Kidney (tissue), 14 donors: ENCODE measurements around the gene CRYZ. TPM values are rescaled to one million over a fixed set of nuclear protein-coding genes. Genes with fewer than 3 reads are reported as not detected.

ENCODE experiments used
- DNase-seq, 5 donors: peaks; one replicate each; pipeline ENCODE4 v3.0.0-alpha.2; 2013 to 2020
- FAIRE-seq: peaks from 2 replicates; lab custom pipeline; 2012; peaks lifted over from hg19 to GRCh38; lab: Jason Lieb, UNC
- H3K27ac ChIP-seq, 2 donors: one replicate each; pipeline ENCODE4 v1.7.0; 2013; ENCODE audit warnings: low read depth in 2 of 2, low read length in 2 of 2, inconsistent platforms in 1 of 2
- H3K27me3 ChIP-seq: one replicate; pipeline ENCODE4 v1.7.1; 2013; ENCODE audit warnings: low read length, inconsistent platforms; ENCODE audit not compliant: control insufficient read depth, insufficient read depth
- H3K36me3 ChIP-seq, 3 donors: one replicate each; pipeline versions ENCODE4 v1.7.0 to v1.7.1; 2013; ENCODE audit warnings: low read length in 3 of 3, control low read depth in 1 of 3, inconsistent platforms in 1 of 3; ENCODE audit not compliant: insufficient read depth in 3 of 3, control insufficient read depth in 2 of 3
- H3K4me1 ChIP-seq, 3 donors: one replicate each; pipeline versions ENCODE4 v1.7.0 to v1.7.1; 2013; ENCODE audit warnings: low read length in 3 of 3, inconsistent platforms in 1 of 3, low read depth in 1 of 3; ENCODE audit not compliant: control insufficient read depth in 2 of 3, insufficient read depth in 2 of 3
- H3K4me3 ChIP-seq, 3 donors: one replicate each; pipeline versions ENCODE4 v1.7.0 to v1.8.1; 2013; ENCODE audit warnings: low read length in 3 of 3, control low read depth in 1 of 3, inconsistent platforms in 1 of 3
- H3K9ac ChIP-seq, 3 donors: one replicate each; pipeline versions ENCODE4 v1.7.0 to v1.7.1; 2013; ENCODE audit warnings: low read length in 3 of 3, control low read depth in 1 of 3, inconsistent platforms in 1 of 3
- H3K9me3 ChIP-seq, 3 donors: one replicate each; pipeline versions ENCODE4 v1.7.0 to v1.7.1; 2013; ENCODE audit warnings: low read length in 3 of 3, control low read depth in 1 of 3, inconsistent platforms in 1 of 3; ENCODE audit not compliant: control insufficient read depth in 2 of 3, insufficient read depth in 1 of 3
- CTCF ChIP-seq: IDR thresholded peaks from 3 replicates; pipeline ENCODE4 v1.5.1; 2012; ENCODE audit warnings: mild to moderate bottlenecking, moderate library complexity, borderline replicate concordance; ENCODE audit not compliant: insufficient read depth; ENCODE audit errors: extremely low read depth
- intact Hi-C: fragments of 100-400 bp; cut with DNase I; formaldehyde crosslinking; loops from one replicate; pipeline ENCODE4 v1.11.1; 2022
- polyA plus RNA-seq: library from polyadenylated mRNA; stranded (reverse); fragments of 350-450 nt; fragmentation: Illumina TruSeq; extraction: RNeasy Lipid Tissue Mini Kit (QIAGEN cat#74804); gene quantifications from one replicate; pipeline ENCODE4 v1.2.3, GENCODE V29; 2014; ENCODE audit warnings: low read depth, low replicate concordance; ENCODE audit not compliant: insufficient read depth
- total RNA-seq: library from RNA; stranded (reverse); fragmentation: NEBNext Ultra II Directional; extraction: Animal tissue kit (Norgen Biotek cat#: 25700); gene quantifications from one replicate; pipeline ENCODE4 v1.2.1, GENCODE V29; 2021
- donor health status: control.
- donor health status: control.
- donor health status: control.
- donor health status: control.
- donor health status: control.
- donor health status: DM: yes; HTN: yes; CAD: no.
- donor health status: Normal renal cell carcinoma (clear cell type).

CRYZ gene
- total and polyA plus RNA-seq, 2 donors from 2014 or later = 160 to 207 TPM

GRCh38 chr1:74712881-74713280, 20.0 kb downstream of the CRYZ start:
- intact Hi-C loops = no loop called here
- no peak for TF ChIP-seq CTCF
- Histone ChIP-seq H3K27me3 (no peaks in the 10 kb centered on the region), H3K9me3 (no peaks in the 10 kb centered on the region), H3K4me3 (no peak overlapping the region), H3K36me3 (peaks cover 0 to 67% (median 44%) of the 10 kb centered on the region in 3 donors), H3K4me1 (no peaks in the 10 kb centered on the region), H3K9ac (no peak overlapping the region), H3K27ac (no peak overlapping the region)
- DNase-seq (no peak), FAIRE-seq (no peak)

GRCh38 chr1:74703386-74704182, 29.3 kb downstream of the CRYZ start:
- H3K4me3 ChIP-seq = no peak overlapping the region
- no peaks in the 10 kb centered on the region for H3K27me3 ChIP-seq
- TF ChIP-seq CTCF = no peak
- H3K27ac ChIP-seq = no peak overlapping the region
- H3K36me3 ChIP-seq = peaks cover 5 to 52% (median 30%) of the 10 kb centered on the region in 3 donors
- FAIRE-seq (no peak), DNase-seq (no peak)
- no peaks in the 10 kb centered on the region for H3K9me3 ChIP-seq
- no peak overlapping the region for H3K9ac ChIP-seq
- H3K4me1 ChIP-seq = no peaks in the 10 kb centered on the region
- intact Hi-C loops = no loop called here

GRCh38 chr1:74699331-74699730, 33.5 kb downstream of the CRYZ start:
- FAIRE-seq (no peak), DNase-seq (no peak)
- Histone ChIP-seq H3K9ac (no peak overlapping the region), H3K27me3 (no peaks in the 10 kb centered on the region), H3K9me3 (no peaks in the 10 kb centered on the region), H3K4me3 (no peak overlapping the region), H3K27ac (no peak overlapping the region), H3K36me3 (peaks cover 3 to 22% (median 9%) of the 10 kb centered on the region in 3 donors), H3K4me1 (no peaks in the 10 kb centered on the region)
- TF ChIP-seq CTCF = no peak
- intact Hi-C loops = no loop called here
